NCI-H2029 treated with DMSO at 0.1 percent for 48 hours (cell line): ENCODE data around the gene SECISBP2L.
A peak's percentile ranks its signal among the peaks of the same experiment; 100 is the strongest.
"Not testable (repeated sequence)": the region's sequence is repeated elsewhere in the genome, so short reads cannot be mapped to it uniquely, and the experiment has no call there.

ENCODE experiments used
- DNase-seq: peaks from one replicate; lab custom pipeline; 2025; lab: John Stamatoyannopoulos, UW

SECISBP2L gene, protein sequence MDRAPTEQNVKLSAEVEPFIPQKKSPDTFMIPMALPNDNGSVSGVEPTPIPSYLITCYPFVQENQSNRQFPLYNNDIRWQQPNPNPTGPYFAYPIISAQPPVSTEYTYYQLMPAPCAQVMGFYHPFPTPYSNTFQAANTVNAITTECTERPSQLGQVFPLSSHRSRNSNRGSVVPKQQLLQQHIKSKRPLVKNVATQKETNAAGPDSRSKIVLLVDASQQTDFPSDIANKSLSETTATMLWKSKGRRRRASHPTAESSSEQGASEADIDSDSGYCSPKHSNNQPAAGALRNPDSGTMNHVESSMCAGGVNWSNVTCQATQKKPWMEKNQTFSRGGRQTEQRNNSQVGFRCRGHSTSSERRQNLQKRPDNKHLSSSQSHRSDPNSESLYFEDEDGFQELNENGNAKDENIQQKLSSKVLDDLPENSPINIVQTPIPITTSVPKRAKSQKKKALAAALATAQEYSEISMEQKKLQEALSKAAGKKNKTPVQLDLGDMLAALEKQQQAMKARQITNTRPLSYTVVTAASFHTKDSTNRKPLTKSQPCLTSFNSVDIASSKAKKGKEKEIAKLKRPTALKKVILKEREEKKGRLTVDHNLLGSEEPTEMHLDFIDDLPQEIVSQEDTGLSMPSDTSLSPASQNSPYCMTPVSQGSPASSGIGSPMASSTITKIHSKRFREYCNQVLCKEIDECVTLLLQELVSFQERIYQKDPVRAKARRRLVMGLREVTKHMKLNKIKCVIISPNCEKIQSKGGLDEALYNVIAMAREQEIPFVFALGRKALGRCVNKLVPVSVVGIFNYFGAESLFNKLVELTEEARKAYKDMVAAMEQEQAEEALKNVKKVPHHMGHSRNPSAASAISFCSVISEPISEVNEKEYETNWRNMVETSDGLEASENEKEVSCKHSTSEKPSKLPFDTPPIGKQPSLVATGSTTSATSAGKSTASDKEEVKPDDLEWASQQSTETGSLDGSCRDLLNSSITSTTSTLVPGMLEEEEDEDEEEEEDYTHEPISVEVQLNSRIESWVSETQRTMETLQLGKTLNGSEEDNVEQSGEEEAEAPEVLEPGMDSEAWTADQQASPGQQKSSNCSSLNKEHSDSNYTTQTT

DNA sequence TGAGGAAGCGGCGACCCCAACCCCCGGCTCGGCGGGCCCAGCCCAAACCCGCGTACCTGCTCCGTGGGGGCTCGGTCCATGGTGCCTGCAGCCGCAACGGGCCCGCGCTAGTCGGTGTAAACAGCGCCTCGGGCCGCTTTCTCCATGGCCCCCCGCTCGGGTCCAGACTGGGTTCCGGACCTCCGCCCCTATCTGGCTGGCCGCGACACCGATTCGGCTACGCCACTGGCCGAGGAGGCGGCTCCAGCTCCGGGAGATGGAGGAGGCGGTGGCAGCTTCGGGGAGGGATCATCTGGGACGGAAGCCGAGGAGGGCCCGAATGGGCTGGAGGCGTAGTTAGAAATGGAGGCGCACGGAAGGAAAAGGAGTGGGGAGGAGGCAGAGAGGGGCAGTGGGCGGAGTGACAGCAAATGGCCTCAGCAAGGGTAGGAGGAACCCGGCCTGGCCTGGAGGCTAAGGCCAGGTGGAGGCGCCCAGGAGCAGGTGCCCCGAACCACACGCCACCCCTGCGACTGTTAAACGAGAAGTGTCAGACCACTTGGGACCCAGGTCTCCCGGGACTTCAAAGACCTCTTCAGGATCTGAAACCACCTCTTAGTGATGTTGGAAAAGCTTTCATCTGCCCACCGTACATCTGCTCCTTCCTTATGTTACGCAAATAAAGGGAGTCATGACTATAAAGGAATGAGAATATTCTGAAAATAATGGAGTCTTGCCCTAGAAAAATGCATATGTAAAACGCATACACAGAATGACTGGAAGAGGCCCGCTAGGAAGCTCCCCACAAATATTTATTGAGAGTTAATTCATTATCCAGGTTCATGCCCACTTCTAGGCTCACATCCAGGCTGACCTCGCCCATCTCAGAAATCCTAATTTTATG is at the start of gene SECISBP2L:
SECISBP2L (minus strand) TSS at position 227 of the 883 bp plus-strand sequence; CDS start at position 80, 147 bp downstream.
- peak; percentile 65 for DNase-seq

DNA sequence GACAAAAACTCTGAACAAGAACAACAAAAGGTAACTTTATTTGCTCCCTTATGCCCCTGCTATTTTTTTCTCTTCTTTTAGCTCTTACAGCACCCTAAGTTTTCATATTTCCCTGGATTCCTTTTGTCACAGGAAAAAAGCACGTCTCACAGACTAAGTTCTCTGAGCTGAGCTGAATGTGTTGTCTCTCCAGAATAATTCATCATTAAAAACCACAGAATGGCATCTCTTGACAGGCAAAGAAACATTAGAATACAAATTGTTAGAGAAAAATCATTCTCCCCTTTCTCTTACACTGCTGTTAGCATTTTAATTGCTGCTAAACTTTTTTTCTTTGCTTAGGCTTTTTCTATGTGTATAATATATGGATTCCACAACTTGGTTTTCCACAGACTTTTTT is 48.7 kb upstream of the SECISBP2L start:
- no peak for DNase-seq

GRCh38 chr15:49093252-49094105 is 47.2 kb upstream of the SECISBP2L start:
- DNase-seq = no peak

- DNase-seq = no peak
These were observed 42.8 kb upstream of the SECISBP2L start for GRCh38 chr15:49088996-49089395.

- DNase-seq = no peak
These were observed 39.6 kb upstream of the SECISBP2L start for GRCh38 chr15:49085696-49086459.

- no peak for DNase-seq
These were observed 38.0 kb upstream of the SECISBP2L start for GRCh38 chr15:49084285-49084570.

DNA sequence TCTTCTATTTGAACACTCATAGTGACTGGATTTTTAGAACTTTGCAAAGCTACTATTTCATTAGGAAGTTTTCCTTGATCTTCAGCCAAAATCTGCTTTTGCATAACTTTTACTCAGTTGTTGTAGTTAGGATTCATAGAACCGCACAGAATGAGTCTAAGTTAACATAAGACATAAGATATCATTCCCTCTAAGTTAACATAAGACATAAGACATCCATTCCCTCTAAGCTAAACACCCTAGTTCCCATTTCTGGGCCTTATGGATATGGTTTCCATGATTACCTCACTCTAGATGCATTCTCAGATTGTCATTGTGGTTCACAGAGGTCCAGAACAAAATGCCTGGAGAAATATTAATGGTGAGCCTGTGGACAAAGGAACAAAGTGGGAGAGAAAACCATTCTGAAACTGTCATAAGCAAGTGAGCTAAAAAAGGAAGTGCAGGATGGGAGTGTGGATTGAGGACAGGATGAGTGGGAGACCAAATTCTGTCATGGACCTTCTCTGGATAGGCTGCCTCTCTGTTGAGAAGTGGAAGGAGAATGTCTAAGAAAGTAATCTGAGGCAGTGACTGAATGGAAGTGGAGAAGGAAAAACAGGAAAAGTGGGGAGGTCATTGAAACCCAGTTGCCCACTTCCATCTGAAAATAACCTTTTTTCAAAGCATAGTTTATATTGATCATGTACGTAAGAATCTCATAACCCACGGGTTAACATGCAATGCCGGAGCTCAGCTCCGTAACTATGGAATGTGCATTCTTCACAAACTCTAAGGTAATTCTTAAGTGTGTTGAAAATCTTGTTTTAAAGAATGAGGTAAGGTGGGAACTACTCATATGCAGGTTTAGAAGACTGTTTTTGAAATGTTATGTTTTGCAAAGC is 37.4 kb upstream of the SECISBP2L start:
- DNase-seq = no peak

GRCh38 chr15:49082960-49083359 is 36.7 kb upstream of the SECISBP2L start:
- DNase-seq = no peak

DNA sequence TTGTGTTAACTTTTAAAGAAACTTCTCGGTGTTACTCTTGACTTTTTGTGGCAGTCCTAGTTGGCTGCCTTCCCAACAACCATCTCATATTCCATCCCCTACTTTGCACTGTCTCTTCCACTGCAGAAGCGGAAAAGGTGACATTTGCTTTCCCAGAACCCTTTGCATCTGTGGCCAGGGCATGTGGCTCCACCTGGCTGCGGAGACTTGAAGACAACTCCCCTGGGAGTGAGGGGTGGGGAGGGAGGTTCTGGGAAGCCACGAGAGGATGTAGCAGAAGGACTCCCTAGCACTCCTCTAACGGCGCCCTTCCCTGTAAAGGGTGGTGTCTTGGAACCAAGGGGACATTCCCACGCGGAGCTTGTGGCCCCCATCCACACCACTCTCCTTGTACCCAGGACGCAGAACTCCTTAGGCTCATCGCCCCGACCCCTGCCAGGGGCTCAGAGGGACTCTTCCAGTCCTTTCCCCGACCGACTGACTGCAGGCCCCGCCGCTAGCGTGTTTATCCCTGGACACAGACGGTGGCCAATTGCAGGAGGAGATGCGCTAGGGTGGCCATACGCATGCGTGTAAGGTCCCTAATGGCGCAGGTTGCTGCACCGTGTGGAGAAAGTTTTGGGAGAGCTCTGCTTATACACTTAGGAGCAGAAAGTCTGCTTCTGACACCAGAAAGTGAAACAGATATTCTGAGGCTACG is 33.2 kb upstream of the SECISBP2L start:
- DNase-seq = no peak

- no peak for DNase-seq
These were observed 29.6 kb upstream of the SECISBP2L start for GRCh38 chr15:49075881-49076280.

DNA sequence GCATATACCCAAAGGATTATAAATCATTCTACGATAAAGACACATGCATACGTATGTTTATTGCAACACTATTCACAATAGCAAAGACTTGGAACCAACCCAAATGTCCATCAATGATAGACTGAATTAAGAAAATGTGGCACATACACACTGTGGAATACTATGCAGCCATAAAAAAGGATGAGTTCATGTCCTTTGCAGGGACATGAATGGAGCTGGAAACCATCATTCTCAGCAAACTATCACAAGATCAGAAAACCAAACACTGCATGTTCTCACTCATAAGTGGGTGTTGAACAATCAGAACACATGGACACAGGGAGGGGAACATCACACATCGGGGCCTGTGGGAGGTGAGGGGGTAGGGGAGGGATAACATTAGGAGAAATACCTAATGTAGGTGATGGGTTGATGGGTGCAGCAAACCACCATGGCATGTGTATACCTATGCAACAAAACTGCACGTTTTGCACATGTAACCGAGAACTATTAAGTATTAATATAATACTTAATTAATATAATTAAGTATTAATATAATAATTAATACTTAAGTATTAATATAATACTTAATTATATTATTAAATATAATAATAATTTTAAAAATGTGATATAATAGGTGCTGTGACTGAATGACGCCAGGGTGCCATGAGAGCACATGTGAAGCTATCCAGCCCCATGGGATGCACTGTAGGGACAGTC is 28.5 kb upstream of the SECISBP2L start:
- not testable (repeated sequence) for DNase-seq

GRCh38 chr15:49066372-49066771 is 20.1 kb upstream of the SECISBP2L start:
- no peak for DNase-seq

DNA sequence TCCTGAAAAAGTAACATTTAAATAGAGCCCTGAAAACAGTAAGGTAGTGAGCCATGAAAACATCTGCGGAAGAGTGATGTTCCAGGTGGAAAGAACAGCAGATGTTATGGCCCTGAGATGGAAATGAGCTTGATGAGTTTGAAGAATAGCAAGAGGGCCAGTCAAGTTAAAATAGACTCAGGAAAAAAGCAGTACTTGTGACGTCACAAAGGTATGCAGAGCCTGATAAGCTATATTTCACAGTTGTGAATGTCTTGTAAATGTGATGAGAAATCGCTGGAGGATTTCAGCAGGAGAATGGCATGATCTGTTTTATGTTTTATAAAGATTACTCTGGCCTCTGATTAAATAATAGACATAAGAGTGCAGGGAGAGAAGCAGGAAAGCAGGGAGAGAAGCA is 18.6 kb upstream of the SECISBP2L start:
- no peak for DNase-seq

DNA sequence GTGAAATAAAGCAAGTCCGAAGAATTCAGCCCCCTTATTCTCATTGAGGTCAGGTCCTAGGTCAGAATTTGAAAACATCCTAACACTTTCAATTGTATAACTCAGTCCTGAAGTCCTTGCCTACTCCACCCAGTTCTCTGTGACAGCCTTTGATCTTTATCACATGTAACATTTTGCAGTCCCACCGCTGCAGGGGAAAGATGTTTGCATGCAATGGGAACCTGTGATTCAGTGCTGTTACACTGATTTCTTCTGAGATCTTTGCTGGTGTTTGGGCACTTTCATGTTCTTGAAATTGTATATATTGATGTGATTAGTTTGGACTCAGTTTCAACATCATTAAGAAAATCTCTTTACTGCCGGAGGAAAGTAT is 18.0 kb upstream of the SECISBP2L start:
- DNase-seq = no peak

DNA sequence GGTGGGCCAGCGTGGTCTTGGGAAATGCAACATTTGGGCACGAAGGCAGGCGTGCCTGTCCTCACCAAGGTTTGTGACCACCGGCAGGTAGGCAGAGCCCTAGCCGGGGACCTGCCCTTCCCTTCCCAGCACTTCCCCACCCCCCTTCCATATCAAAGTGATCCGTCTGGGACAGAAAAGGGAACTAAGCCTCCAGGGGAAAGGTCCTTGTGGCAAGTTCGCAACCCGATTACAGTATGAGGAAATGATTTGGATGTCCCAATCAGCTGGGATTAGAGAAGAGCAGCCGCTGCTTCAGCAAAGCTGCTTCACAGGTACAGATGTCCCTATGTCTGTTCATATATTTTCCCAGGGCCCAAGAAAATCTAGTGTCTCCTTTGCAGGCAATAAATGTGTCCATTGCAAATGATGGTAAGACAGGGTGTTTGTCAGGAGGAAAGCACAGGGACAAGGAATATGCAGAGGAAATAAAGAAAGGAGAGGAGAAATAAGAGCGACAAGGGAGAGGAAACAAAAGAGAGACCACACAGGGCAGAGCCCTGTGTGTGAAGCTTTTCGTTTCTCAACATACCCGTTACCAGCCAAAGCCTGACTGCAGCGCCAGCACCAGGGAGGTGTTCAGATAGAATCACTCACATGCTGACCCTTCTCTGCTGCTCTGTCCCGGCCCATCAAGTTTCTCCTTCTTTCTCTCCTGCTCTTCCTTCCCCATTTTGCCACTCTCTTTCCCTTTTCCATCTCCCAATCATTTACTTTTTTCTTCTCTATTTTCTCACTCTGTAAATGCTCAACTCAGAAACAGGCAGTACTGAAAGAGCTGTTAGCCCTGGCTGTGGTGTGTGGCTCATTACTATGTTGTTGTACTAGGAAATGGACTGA is 17.4 kb upstream of the SECISBP2L start:
- no peak for DNase-seq

- DNase-seq = no peak
These were observed 16.7 kb upstream of the SECISBP2L start for GRCh38 chr15:49062900-49063299.
